GM23338 (cell line): Measurements from ENCODE around the gene TMPRSS13. TPM values are rescaled to one million over a fixed set of nuclear protein-coding genes. Genes with fewer than 3 reads are reported as not detected.

ENCODE experiments used
- ATAC-seq: fragments of 200-7000 bp; cut with Tn5 transposase; 3 replicates; pipeline ENCODE4 v1.9.1; 2020
- DNase-seq: peaks from one replicate; pipeline ENCODE4 v3.0.0-alpha.2; 2015; ENCODE audit warnings: low spot score
- H2AFZ ChIP-seq: fragments of 200-600 bp; sonication (generic); 2 replicates; pipeline ENCODE4 v1.8.0; 2016; ENCODE audit warnings: antibody characterized with exemption, mild to moderate bottlenecking, moderate library complexity
- H3F3A ChIP-seq: fragments of 200-600 bp; sonication (generic); replicated peaks from 2 replicates; pipeline ENCODE4 v1.8.0; 2017; ENCODE audit warnings: antibody characterized with exemption, mixed run types, low read depth
- H3K27ac ChIP-seq: fragments of 200-600 bp; sonication (generic); 2 replicates; pipeline ENCODE4 v1.6.1; 2016; ENCODE audit warnings: low read depth
- H3K27me3 ChIP-seq: fragments of 200-600 bp; sonication (generic); 2 replicates; pipeline ENCODE4 v1.8.0; 2016; ENCODE audit warnings: mild to moderate bottlenecking, mixed run types, moderate library complexity; ENCODE audit not compliant: insufficient read depth
- H3K36me3 ChIP-seq: fragments of 200-600 bp; sonication (generic); 2 replicates; pipeline ENCODE4 v1.8.0; 2016; ENCODE audit warnings: mild to moderate bottlenecking; ENCODE audit not compliant: insufficient read depth
- H3K4me1 ChIP-seq: fragments of 200-600 bp; sonication (generic); 2 replicates; pipeline ENCODE4 v1.8.0; 2016; ENCODE audit warnings: mild to moderate bottlenecking, moderate library complexity; ENCODE audit not compliant: insufficient read depth
- H3K4me2 ChIP-seq: fragments of 200-600 bp; sonication (generic); 2 replicates; pipeline ENCODE4 v1.7.1; 2017; ENCODE audit warnings: mixed run types
- H3K4me3 ChIP-seq: fragments of 200-600 bp; sonication (generic); 2 replicates; pipeline ENCODE4 v1.6.1; 2016; ENCODE audit warnings: mixed run types
- H3K79me2 ChIP-seq: fragments of 200-600 bp; sonication (generic); replicated peaks from 2 replicates; pipeline ENCODE4 v1.8.0; 2017; ENCODE audit warnings: mild to moderate bottlenecking; ENCODE audit not compliant: insufficient read depth
- H3K9me2 ChIP-seq: fragments of 200-600 bp; sonication (generic); 2 replicates; pipeline ENCODE4 v1.8.0; 2017; ENCODE audit not compliant: insufficient read depth
- H4K20me1 ChIP-seq: fragments of 200-600 bp; sonication (generic); replicated peaks from 2 replicates; pipeline ENCODE4 v1.8.0; 2017; ENCODE audit warnings: mild to moderate bottlenecking; ENCODE audit not compliant: insufficient read depth
- H3K27ac Mint-ChIP-seq: 2 replicates; pipeline ENCODE4 v1.8.0; 2020; ENCODE audit warnings: inconsistent platforms, mild to moderate bottlenecking, moderate library complexity, mixed read lengths
- H3K27me3 Mint-ChIP-seq: 3 replicates; pipeline ENCODE4 v1.8.0; 2022; ENCODE audit warnings: low read depth, mild to moderate bottlenecking, moderate library complexity, mixed read lengths, inconsistent platforms; ENCODE audit not compliant: insufficient read depth, poor library complexity
- H3K36me3 Mint-ChIP-seq: 3 replicates; pipeline ENCODE4 v1.8.0; 2021; ENCODE audit warnings: low read depth, mild to moderate bottlenecking, inconsistent platforms, moderate library complexity, mixed read lengths
- H3K4me1 Mint-ChIP-seq: 3 replicates; pipeline ENCODE4 v1.8.0; 2020; ENCODE audit warnings: mild to moderate bottlenecking, inconsistent platforms, mixed read lengths
- H3K4me3 Mint-ChIP-seq: 3 replicates; pipeline ENCODE4 v1.8.0; 2021; ENCODE audit warnings: moderate library complexity, mild to moderate bottlenecking, inconsistent platforms, mixed read lengths
- H3K9me3 Mint-ChIP-seq: 3 replicates; pipeline ENCODE4 v1.8.0; 2020; ENCODE audit warnings: moderate library complexity, mild to moderate bottlenecking, inconsistent platforms, mixed read lengths
- CREB1 ChIP-seq: fragments of 250-450 bp; sonication (Bioruptor Pico); IDR thresholded peaks from 2 replicates; pipeline ENCODE4 v1.5.0; 2020; ENCODE audit warnings: low read depth, mild to moderate bottlenecking, moderate library complexity
- ETS1 ChIP-seq: IDR thresholded peaks from 2 replicates; pipeline ENCODE4 v1.6.1; 2016; ENCODE audit warnings: antibody characterized with exemption
- EZH2 ChIP-seq: fragments of 200-600 bp; sonication (generic); IDR thresholded peaks from one replicate; pipeline ENCODE4 v1.8.0; 2017; ENCODE audit warnings: antibody characterized with exemption, mild to moderate bottlenecking, low read depth; ENCODE audit not compliant: unreplicated experiment
- EZH2phosphoT487 ChIP-seq: fragments of 200-600 bp; sonication (generic); IDR thresholded peaks from one replicate; pipeline ENCODE4 v1.8.1; 2018; ENCODE audit warnings: antibody characterized with exemption; ENCODE audit not compliant: unreplicated experiment
- JUNB ChIP-seq: IDR thresholded peaks from one replicate; pipeline ENCODE4 v1.6.1; 2016; ENCODE audit warnings: antibody characterized with exemption; ENCODE audit not compliant: unreplicated experiment
- NANOG ChIP-seq: IDR thresholded peaks from 2 replicates; pipeline ENCODE4 v1.6.1; 2016; ENCODE audit warnings: antibody characterized with exemption, borderline replicate concordance
- POLR2AphosphoS5 ChIP-seq: IDR thresholded peaks from 2 replicates; pipeline ENCODE4 v1.6.1; 2016; ENCODE audit warnings: antibody characterized with exemption, low read depth
- REST ChIP-seq: IDR thresholded peaks from one replicate; pipeline ENCODE4 v1.6.1; 2018; ENCODE audit warnings: antibody characterized with exemption; ENCODE audit not compliant: unreplicated experiment
- STAT1 ChIP-seq: IDR thresholded peaks from one replicate; pipeline ENCODE4 v1.6.1; 2016; ENCODE audit warnings: antibody characterized with exemption; ENCODE audit not compliant: unreplicated experiment
- ZNF114 ChIP-seq: fragments of 250-450 bp; sonication (Bioruptor Pico); IDR thresholded peaks from 2 replicates; pipeline ENCODE4 v1.5.0; 2020; ENCODE audit warnings: mild to moderate bottlenecking, moderate library complexity
- ZNF331 ChIP-seq: fragments of 250-450 bp; sonication (Bioruptor Pico); IDR thresholded peaks from 2 replicates; pipeline ENCODE4 v1.5.0; 2020; ENCODE audit warnings: low read depth, mild to moderate bottlenecking, moderate library complexity
- ZNF462 ChIP-seq: fragments of 250-450 bp; sonication (Bioruptor Pico); IDR thresholded peaks from 2 replicates; pipeline ENCODE4 v1.5.0; 2020; ENCODE audit warnings: mild to moderate bottlenecking, moderate library complexity
- polyA plus RNA-seq: library from polyadenylated mRNA; unstranded; fragments of >200 nt; fragmentation: Nextera tagmentation; extraction: Ambion mirVana; gene quantifications from 2 replicates; pipeline ENCODE4 v1.2.1, GENCODE V29; 2016
- total RNA-seq: library from RNA; depleted of rRNA; stranded (reverse); fragments of >200 nt; shearing (Covaris generic); gene quantifications from 2 replicates; pipeline ENCODE4 v1.2.3, GENCODE V29; 2014

Gene TMPRSS13
- total and polyA plus RNA-seq, 2 experiments from 2014 or later = 0.31 TPM; not detected in 1

GRCh38 chr11:117976445-117976844 is 47.2 kb upstream of the TMPRSS13 start (continued):
- TF ChIP-seq REST = no peak

GRCh38 chr11:117973503-117973860 is 44.3 kb upstream of the TMPRSS13 start:
- DNase-seq = no peak
- Histone ChIP-seq H3K9me2 (no peaks in the 10 kb centered on the region), H4K20me1 (no peaks in the 10 kb centered on the region), H3K36me3 (no peaks in the 10 kb centered on the region), H3K4me2 (no peak overlapping the region), H3K79me2 (no peaks in the 10 kb centered on the region), H3K4me1 (no peaks in the 10 kb centered on the region), H3F3A (no peaks in the 10 kb centered on the region), H3K4me3 (no peak overlapping the region), H3K27ac (no peak overlapping the region), H2AFZ (no peak overlapping the region), H3K27me3 (no peaks in the 10 kb centered on the region)
- Mint-ChIP-seq H3K27ac (no peak overlapping the region), H3K36me3 (no peaks in the 10 kb centered on the region), H3K9me3 (no peaks in the 10 kb centered on the region), H3K4me3 (no peak overlapping the region), H3K27me3 (peaks cover 13% of the 10 kb centered on the region), H3K4me1 (no peaks in the 10 kb centered on the region)
- no peak for ATAC-seq
- TF ChIP-seq JUNB (no peak), ZNF331 (CRISPR knock-in tag) (no peak), REST (no peak), STAT1 (no peak), EZH2phosphoT487 (no peak), POLR2AphosphoS5 (no peak), ZNF114 (no peak), EZH2 (no peak), ETS1 (no peak), ZNF462 (CRISPR knock-in tag) (no peak), CREB1 (CRISPR knock-in tag) (no peak), NANOG (no peak)
